ENCODE results near the gene CSTPP1.
"Not testable (repeated sequence)": the region's sequence is repeated elsewhere in the genome, so short reads cannot be mapped to it uniquely, and the experiment has no call there.

CSTPP1 gene

DNA sequence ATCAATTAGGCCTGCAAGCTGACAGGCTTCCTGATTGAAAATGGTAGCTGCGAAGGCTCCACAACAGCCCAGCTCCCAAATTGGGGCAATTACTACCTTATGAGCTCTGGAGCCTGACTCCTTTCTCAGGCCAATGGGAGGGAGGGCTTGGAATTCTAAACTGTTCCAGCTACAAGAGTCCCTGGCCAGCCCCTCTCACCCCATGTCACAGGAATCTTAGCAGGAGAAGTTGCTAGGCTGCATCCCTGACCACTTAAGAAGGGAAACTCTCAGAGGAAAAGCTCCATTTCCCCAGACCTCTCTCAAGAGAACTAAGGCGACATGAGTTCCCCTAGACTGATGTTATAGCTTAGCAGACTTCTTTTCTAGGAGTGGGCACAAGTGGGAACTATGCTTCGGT lies 23.1 kb upstream of the CSTPP1 start:
- no peak for DNase-seq

DNA sequence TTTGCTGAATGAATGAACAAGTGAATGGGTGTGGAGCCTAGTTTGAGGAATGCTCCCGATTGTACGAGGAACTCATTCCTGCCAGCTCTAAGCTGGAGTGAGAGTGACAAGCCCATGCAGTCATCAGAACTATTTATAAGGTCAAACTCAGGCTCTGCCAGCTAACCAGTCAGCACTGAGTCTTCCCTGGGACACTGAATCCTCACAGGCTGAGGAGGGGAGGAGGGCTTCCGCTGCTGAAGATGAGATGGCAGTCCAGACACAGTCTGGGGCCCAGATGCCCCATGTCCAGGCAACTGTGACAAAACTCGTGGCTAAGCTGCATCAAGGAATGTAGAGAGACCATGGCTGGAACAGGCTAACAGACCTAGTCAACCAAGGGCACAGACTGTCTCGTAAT lies 22.2 kb upstream of the CSTPP1 start:
- no peak for DNase-seq

DNA sequence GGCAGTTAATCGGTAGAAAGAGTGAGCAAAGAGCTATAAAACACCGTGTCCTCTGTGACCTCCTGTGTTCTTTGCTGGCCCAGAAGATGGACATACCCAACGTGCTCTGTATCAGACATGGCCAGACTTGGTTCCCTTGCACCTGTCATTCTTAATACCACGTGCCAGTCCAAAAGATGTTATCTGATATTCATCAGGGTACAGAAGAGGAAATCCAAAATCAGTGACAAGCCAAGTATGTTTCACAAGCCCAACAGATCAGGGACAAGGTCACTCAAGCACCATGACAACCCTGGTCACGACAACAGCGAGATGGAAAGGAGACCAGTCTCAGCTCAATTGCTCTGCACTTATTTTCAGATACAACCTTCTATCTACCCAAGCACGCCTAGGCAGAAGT lies 21.7 kb upstream of the CSTPP1 start:
- DNase-seq: no peak

DNA sequence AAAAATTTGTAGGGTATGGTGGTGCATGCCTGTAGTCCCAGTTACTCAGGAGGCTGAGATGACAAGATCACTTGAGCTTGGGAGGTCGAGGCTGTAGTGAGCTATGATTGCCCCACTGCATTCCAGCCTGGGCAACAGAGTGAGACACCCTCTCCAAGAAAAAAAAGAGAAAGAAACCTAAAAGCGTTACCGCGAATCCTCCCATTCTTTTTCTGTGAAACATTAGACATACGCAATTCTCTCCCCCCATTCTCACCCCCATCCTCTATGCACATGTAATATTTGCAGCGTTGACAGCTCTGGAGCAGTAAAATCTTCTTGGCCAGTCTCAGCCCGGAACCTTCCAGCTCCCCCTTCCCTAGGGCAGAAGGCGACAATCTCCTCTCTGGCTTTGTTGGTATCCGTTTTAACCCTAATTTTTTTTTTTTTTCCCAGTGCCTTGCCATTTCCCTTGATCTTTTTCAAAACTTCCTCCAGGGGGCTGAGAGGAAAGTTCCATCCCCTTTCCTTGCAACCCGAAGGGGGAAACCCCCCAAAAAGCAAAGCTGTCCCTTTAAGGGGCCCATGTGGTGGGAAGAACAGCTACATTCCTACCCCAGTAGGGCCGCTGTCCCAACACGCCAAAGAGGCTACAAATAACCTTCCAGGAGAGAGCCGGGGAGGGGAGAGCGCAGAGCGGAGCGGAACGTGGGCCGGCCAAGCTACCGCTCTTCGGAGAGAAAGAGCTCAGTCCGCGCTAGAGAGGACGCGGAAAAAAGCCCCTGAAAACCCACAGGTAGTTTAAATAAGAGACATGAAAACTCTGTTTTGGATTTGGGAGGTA lies 20.1 kb upstream of the CSTPP1 start:
- DNase-seq: peak; percentile 38

DNA sequence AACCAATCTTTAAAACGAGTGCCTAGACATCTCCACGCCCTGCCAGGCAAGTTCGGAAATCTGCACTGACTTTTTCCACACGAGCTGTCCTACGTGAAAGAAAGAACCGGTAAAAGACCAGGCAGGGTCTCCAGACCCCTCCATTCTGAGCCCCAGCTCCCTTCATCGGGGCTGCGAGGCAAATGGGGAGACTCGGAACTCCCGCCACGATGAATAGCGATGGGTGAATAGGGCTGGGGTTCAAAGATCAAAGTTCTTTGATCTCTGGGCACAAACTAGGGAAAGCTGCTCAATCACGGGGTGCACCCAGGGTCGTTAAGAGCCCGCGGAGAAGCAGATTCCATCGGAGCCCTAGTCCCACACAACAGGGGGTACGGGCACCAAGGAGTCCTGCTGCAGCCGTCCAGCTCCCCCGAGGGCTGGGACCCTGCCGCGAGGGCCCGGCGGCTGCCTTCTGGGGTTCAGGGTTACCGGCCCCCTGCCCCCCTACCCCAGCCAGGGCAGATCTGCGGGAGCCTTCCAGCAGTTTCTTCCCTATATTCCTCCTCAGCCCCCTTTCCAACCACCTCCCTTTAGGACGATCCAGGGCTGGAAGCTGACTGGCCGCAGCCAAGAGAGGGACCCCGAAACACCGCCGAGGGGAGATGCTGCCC lies 19.3 kb upstream of the CSTPP1 start:
- no peak for DNase-seq

DNA sequence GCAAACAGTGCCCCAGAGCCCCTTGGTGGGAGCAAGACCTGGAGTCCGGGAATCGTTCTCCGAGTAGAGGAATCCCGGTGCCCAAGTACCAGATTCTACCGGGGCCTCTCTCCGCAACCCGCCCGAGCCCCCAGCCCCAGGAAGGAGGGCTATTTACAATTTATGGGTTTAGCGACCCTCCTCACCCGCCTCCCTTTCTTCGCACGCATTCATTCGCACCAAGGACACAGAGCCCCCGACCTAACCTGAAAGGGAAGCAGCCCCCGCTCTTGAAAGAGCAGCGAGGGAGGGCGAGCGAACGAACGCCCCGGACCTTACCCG lies 18.8 kb upstream of the CSTPP1 start:
- no peak for DNase-seq

DNA sequence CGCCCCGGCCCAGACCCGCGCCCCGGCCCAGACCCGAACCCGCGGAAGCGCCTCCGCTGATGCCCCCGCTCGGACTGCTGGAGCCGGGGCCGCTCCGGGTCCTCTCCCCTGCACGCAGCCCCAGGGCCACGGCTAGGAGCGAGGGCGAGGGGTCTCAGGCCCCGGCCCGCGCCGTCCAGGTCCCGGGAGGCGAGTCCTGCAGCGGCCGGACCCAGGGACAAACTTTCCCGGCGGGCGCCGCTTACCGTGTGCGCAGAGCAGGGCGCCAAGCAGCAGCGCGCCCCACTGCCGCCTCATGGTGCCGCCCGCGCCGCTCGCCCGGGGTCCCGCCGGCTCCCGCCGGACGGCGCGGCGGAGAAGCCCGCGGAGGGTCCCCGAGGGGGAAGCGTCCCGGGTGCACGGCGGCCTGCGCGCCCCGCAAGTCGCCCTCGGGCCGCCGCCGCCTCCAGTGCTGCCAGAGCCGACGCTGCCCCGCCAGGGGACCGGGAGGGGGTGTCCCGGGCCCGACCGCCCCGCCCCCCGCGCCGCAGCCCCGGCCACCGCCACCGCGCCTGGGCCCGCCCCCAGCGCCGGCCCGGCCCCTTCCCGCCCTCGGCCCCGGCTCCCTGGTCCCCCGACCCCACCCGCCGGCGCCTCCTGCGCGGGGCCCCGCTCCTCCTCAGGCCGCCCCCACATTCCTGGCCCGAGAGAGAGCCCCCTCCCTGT lies 18.3 kb upstream of the CSTPP1 start, which contains the start of gene LRP4:
Gene LRP4, minus strand, starts transcription at position 468 of the 705 bp plus-strand sequence. Its CDS starts 171 bp downstream, at position 297.
- DNase-seq: peak; percentile 13

DNA sequence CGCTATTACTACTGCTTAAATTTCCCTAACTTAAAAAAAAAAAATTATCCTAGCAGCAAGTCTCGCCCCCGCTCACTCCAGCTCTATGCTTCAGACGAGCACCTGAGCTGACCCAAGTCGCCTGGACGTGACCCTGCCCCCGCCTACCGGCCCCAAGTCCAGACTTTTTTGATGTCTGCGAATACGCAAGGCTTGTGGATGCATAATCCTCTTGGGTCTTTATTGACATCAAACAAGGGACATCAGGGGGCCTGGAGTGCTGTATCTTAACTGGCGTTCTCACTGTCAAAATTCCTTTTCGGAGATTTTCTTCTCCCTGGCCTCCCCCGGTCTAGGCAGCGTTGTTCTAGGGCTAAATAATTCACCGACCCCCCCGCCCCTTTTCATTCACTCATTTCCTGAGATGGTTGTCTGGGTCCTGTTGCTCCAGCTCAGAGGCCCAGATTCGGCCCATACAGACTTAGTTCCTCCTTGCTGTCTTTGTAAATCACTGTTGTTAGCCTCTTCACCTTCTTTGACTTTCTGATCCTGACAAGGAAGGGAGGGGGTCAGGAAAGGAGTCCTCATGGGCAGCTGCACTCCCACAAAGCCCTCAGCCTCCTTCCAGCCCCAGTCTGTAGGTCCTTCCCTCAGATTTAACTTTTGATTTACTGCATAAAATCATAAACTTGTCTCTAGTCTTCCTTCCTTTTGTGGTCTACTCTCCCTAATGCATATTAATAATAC lies 17.6 kb upstream of the CSTPP1 start:
- no peak for DNase-seq

DNA sequence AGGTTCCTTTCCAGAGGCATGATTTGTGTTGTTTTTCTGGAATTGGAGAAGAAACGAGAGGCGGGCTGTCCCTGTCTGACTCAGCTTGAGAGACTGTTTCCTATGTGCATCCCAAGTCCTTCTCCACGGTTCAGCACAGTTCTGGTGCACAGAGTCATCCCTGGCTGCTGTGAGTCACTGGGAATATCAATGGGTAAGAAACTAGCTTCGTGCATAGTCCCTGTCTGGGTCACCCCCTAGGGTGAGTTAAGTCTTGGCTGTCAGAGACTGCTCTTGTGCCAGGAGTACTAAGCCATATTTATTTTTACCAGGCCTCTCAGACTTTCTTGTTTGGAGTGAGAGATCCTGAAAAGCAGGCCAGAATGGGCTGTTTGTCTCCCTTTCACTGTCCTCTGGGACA lies 15.8 kb upstream of the CSTPP1 start:
- no peak for DNase-seq

DNA sequence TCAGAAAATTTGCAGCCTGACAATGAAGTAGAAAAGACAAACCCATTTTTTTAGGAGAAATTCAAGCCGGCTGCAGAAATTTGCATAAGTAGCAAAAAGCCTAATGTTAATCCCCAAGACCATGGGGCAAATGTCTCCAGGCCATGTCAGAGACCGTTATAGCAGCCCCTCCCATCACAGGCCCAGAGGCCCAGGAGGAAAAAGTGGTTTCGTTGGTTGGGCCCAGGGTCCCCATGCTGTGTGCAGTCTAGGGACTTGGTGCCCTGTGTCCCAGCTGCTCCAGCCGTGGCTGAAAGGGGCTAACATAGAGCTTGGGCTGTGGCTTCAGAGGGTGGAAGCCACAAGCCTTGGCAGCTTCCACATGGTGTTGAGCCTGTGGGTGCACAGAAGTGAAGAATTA lies 8.6 kb upstream of the CSTPP1 start:
- not testable (repeated sequence) for DNase-seq

DNA sequence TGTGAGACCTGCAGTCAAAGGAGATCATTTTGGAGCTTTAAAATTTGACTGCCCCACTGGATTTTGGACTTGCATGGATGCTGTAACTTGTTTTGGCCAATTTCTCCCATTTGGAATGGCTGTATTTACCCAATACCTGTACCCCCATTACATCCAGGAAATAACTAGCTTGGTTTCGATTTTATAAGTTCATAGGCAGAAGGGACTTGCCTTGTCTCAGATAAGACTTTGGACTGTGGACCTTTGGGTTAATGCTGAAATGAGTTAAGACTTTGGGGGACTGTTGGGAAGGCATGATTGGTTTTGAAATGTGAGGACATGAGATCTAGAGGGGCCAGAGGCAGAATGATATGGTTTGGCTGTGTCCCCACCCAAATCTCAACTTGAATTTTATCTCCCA lies 7.9 kb upstream of the CSTPP1 start:
- not testable (repeated sequence) for DNase-seq

DNA sequence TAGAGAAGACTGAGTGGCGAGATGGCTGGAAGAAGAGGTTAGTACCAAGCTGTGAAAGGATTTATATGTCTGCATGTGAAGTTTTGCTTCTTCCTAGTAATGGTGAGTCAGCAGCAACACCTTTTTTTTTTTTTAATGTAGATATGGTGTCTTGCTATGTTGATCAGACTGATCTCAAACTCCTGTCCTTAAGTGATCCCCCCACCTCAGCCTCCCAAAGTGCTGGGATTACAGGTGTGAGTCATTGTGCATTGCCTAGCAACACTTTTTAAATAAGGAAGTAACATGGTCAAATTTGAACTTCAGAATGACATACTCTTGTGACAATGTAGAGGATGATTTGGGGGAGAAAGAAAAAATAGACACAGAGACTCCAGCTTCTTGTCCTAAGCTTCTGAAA lies 6.5 kb upstream of the CSTPP1 start:
- DNase-seq: no peak

DNA sequence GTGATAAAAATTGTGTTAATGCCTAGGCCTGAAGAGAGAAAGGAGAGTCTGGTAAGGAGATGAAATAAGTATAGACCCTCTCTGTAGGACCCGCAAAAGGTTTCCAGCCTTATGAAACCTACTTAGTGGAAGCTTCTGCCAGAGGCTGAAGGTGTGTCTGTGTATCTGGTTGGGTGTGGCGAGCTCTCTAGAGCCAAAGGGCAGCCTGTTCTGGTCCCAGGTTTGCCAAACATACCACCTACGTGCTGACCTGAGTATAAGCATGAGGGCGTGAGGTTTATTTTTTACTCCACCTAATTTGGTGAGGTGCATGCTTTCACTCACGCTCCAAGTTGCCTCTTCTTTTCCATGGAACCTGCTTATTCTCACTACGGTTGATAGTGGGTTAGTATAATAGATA lies 5.6 kb downstream of the CSTPP1 start:
- DNase-seq: no peak

DNA sequence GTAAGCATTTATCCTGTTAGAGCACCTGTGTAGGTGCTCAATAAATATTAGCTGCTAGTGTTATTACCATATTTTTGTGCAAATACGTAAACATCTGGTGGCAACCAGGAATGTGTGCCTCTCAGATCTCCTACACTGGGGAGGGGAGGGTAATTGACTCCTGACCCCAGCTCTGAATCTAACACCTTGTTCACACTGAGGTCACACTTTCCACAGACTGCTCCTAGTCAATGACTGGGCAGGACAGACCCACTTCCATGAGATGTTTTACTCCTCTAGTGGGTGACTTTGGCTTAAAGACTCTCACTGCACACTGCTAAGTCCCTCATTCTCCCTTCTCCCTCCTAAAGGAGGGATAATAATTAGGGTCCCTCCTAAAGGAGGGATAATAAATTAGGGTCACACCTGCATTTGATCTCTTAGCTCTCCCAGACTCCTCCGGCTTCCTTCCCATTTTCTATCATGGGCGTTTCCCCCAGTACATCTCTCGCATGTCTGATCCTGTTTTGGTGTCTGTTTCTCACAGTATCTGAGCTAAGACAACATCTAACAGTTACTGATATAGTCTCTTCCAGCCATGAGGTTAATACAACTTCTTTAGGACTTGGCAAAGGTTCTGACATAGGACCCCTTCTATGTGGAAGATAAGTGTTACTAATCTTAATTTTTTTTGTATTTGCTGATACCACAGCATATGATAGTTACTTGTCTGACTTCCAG lies 8.0 kb downstream of the CSTPP1 start:
- no peak for DNase-seq

DNA sequence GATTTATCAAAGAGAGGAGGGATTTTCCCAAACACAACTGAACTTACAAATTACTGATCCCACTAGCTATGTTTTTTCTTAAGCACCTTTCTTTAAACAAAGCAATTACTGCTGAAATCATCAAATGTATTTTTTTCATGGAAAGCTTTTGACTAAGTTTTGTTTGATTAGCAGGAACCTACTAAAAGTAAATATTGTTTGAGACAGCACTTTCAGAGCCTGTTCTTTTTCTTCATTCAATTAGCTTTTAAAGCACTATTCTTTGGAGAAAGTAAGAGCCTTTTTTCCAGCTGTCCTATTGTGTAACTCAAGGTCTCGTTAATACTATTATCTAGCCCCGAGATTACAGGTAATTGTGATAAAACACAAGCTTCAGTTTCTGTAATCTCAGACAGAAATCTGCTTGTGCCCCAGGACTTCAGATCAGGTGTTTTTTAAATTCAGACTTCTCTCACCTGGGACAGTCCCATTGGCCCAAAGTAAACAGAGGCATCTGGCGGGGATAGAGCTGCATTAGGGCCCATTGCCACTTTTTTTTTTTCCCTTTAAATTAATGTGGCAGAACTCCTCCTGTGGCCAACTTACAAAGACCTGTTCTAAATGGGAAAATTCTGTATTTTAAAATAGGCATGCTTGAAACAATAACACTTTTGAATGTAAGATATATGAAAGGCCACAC lies 11.0 kb downstream of the CSTPP1 start:
- DNase-seq: no peak

DNA sequence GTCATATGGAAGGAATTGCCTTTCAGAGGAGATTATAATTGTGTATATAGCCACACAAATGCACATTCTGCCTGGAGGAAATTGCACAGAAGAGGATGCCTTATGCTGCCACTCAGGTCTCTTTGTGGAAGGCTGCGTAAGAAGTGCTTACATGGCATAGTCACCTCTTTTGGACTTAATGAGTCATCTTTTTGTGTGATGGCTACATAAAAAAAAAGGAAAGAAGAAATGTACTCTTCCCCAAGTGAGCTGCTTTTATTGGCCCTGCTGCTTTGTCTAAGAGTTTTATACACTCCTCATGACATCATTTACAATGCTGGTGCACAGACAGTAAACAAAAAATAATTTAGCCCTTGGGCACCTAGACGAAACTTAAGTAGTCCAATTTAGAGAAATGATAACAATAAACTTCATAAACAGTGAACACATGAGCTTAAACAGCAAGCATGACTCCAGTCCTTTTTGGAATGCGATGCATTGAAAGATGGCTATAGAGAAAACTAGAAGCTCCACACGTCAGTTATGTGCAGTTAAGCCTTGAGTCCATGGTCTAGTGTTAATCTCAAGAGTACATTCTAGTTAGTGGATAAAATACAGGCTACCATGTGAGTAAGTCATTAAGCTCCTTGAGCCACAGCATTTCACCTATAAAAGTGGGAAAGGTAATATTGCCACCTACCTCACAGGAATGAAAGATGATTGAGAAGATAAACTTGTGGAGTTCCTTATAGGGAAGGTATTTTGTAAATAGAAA lies 12.0 kb downstream of the CSTPP1 start:
- DNase-seq: no peak

DNA sequence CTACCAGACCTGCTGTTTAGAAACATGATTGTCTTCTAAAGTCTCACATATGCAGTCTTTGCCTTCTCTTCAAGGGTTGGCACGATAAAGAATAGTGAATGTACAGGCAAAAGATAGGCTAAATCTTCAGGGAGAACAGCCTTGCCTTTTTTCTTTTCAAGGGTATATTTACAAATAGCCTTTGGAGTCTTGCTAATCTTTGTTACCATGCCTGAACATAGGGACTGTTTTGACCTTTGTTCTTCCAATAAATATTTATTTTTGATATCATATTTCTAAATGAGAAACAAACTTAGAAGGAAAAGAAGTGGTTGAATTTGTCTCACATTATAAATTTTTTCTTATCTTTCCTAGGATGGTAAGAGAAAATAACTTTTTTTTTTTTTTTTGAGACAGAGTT lies 12.7 kb downstream of the CSTPP1 start:
- no peak for DNase-seq

DNA sequence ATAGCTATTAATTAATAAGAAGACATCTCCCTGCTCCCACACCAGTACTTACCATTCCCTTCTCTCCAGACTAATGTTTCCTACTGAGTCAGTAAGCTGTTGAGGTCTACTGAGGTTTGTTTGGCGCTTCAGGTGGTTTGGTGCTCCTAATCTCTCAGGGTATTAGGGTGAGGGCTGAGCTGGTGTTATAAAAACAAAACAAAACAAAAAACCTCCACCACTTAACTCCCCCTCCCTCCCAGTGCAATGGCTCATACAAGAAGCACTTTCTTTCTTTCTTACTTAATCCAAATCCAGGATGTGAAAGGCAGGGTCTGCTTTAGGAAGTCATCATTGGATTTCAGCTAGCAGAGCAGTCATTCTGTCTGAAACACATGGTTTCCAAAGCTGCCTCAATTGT lies 15.3 kb downstream of the CSTPP1 start:
- DNase-seq: peak; percentile 0

DNA sequence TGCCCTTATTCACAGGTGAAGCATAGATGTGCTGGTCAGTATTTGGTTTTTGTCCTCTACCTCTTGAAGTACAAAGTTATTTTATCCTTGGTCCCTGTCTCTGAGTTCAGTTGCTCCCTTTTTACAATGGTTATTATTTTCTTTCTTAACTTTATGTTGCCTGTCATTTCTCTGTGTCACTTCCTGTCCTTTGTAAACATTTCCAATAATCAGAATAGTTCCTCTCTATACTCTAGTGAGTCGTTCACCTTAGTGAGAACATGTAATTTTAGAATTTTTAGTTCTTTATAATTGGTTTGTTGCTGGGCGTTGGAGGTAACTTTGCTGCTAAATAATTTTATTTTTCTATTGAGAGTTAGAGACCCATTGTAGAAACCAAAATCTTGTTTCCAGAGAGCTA lies 16.0 kb downstream of the CSTPP1 start:
- DNase-seq: no peak

DNA sequence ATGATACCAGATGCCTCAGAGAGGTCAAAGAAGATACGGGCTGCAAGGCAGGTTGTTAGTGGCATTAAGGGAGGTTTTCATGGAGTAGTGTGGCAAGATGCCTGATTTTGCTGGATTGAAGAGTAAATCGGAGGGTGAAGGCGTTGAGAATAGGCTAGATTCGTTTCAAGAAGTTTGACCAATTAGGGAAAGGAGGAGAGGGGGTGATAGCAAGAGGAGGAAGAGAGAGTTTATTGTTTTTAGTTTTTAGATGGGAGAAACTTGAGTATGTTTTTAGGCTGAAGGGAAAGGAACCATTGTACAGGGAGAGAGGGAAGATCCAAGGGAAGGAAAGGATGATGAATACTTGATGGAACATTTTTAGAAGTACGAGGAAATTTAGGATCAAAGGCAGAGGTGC lies 16.5 kb downstream of the CSTPP1 start:
- no peak for DNase-seq

DNA sequence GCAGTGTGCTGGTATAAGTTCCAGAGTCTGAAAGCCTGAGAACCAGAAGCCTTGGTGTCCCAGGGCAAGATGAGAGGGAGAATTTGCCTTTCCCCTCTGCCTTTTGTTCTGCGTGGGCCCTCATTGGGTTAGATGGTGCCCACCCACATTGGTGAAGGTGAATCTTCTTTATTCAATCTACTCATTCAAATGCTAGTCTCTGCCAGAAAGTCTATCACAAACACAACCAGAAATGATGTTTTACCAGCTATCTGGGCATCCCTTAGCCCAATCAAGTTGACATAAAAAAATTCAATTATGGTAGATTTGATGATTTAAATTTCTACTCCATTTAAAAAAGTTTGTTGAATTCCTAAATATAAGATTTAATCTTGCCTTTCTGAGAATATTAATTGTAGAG lies 22.2 kb downstream of the CSTPP1 start:
- DNase-seq: no peak

All from inflammatory macrophage treated with lipopolysaccharide for 4 hours (primary cell).